ENCODE data around the gene ZNF169. TPM values are rescaled to one million over a fixed set of nuclear protein-coding genes. Genes with fewer than 3 reads are reported as not detected.

ZNF169 gene
- total RNA-seq, 1 experiment from 2014 or later: 5.0 TPM

DNA sequence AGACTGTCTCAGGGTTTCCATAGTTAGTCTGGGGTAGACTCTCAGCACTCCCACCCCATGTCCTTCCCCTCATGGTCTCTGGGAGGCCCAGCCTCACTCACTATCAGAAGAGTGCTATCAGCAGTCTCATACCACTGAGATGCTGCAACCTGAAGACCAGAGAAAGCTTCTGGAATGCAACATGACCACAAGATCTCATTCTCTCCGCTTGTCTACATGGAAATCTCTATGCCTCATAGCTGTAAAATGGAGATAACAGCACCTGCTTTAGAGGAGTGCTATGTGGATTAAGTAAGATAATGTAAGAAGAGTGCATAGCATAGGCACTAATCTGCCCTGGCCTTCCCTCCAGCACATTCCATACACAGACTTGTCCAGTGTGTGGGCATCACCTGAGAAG is 47.0 kb upstream of the ZNF169 start:
- Mint-ChIP-seq H3K4me1 (peaks cover 20% of the 10 kb centered on the region), H3K9me3 (peaks cover 10% of the 10 kb centered on the region), H3K4me3 (peak overlapping the region; percentile 4; the same call in 1 of the 2 replicates), H3K27me3 (ENCODE audit: low read depth) (no peaks in the 10 kb centered on the region), H3K27ac (no peak overlapping the region), H3K36me3 (peaks cover 6% of the 10 kb centered on the region)
- ATAC-seq: peak; percentile 6
- DNase-seq (ENCODE audit: low spot score): no peak
- ChIA-PET POLR2A (interaction anchor here (0.7 kb wide), 2 partner anchors 116 to 199 kb away, joined by 3 to 4 read pairs; no protein-coding TSS in a partner anchor), CTCF (interaction anchor here (0.7 to 3.4 kb wide), 16 partner anchors 14 to 529 kb away, joined by 3 to 156 read pairs (median 8); partner anchors contain the start of gene PTPDC1)
- TF ChIP-seq, protein P1, sequence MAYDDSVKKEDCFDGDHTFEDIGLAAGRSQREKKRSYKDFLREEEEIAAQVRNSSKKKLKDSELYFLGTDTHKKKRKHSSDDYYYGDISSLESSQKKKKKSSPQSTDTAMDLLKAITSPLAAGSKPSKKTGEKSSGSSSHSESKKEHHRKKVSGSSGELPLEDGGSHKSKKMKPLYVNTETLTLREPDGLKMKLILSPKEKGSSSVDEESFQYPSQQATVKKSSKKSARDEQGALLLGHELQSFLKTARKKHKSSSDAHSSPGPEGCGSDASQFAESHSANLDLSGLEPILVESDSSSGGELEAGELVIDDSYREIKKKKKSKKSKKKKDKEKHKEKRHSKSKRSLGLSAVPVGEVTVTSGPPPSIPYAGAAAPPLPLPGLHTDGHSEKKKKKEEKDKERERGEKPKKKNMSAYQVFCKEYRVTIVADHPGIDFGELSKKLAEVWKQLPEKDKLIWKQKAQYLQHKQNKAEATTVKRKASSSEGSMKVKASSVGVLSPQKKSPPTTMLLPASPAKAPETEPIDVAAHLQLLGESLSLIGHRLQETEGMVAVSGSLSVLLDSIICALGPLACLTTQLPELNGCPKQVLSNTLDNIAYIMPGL (CRISPR knock-in tag; IDR thresholded peaks at IDR 0.05): no peak
- no peak for TF ChIP-seq TP53 (CRISPR knock-in tag; IDR thresholded peaks at IDR 0.05)

DNA sequence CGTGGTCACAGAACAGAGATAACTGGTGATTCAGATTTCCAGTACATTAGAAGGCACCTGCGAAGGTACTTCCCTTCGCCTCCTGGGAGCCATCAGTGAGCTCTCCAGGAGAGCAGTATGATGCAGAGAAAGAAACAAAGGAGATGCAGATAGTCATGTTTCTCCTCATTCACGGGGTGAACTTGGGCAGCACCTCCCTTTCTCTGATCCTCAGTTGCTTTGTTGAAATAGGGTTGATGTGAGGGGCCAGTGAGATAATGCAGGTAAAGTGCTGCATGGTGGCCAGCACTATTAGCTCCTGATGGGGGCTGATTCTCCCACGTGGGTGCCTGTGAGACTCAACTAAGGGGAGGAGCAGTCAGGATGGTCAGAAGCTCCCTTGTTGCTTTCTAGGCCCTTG is 46.6 kb upstream of the ZNF169 start:
- no peak overlapping the region for H3K27ac Mint-ChIP-seq
- peaks cover 15% of the 10 kb centered on the region for H3K9me3 Mint-ChIP-seq
- POLR2A ChIA-PET: interaction anchor here (0.7 kb wide), 3 partner anchors 116 to 199 kb away, joined by 3 to 4 read pairs (median 3); no protein-coding TSS in a partner anchor
- no peak for DNase-seq (ENCODE audit: low spot score)
- H3K36me3 Mint-ChIP-seq: peaks cover 6% of the 10 kb centered on the region
- peak; percentile 67 for ATAC-seq
- H3K4me3 Mint-ChIP-seq: peak overlapping the region; percentile 4; the same call in 1 of the 2 replicates
- H3K27me3 Mint-ChIP-seq (ENCODE audit: low read depth): peaks cover 3% of the 10 kb centered on the region
- H3K4me1 Mint-ChIP-seq: peaks cover 20% of the 10 kb centered on the region
- CTCF ChIA-PET: interaction anchor here (0.7 to 3.4 kb wide), 20 partner anchors 14 to 531 kb away, joined by 3 to 156 read pairs (median 6); partner anchors contain the start of gene PTPDC1
- TF ChIP-seq, protein P2, sequence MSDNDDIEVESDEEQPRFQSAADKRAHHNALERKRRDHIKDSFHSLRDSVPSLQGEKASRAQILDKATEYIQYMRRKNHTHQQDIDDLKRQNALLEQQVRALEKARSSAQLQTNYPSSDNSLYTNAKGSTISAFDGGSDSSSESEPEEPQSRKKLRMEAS (CRISPR knock-in tag; IDR thresholded peaks at IDR 0.05): 0 out of 2 replicates have a peak, but pooled peaks have one; percentile 15
- TF ChIP-seq ZNF232 (CRISPR knock-in tag; IDR thresholded peaks at IDR 0.05) (no peak), JAZF1 (CRISPR knock-in tag; IDR thresholded peaks at IDR 0.05) (no peak), JUN (CRISPR knock-in tag; IDR thresholded peaks at IDR 0.05) (no peak), NR1H2 (CRISPR knock-in tag; IDR thresholded peaks at IDR 0.05) (no peak), ELF4 (CRISPR knock-in tag; IDR thresholded peaks at IDR 0.05; ENCODE audit: low read depth) (no peak), NFYB (CRISPR knock-in tag; conservative IDR thresholded peaks at IDR 0.05; ENCODE audit: low read depth) (no peak), ETV6 (CRISPR knock-in tag; IDR thresholded peaks at IDR 0.05) (no peak), ZNF423 (CRISPR knock-in tag; IDR thresholded peaks at IDR 0.05) (peak; percentile 85), SP1 (CRISPR knock-in tag; conservative IDR thresholded peaks at IDR 0.05) (no peak)
- TF ChIP-seq, protein P3, sequence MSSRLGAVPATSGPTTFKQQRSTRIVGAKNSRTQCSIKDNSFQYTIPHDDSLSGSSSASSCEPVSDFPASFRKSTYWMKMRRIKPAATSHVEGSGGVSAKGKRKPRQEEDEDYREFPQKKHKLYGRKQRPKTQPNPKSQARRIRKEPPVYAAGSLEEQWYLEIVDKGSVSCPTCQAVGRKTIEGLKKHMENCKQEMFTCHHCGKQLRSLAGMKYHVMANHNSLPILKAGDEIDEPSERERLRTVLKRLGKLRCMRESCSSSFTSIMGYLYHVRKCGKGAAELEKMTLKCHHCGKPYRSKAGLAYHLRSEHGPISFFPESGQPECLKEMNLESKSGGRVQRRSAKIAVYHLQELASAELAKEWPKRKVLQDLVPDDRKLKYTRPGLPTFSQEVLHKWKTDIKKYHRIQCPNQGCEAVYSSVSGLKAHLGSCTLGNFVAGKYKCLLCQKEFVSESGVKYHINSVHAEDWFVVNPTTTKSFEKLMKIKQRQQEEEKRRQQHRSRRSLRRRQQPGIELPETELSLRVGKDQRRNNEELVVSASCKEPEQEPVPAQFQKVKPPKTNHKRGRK (CRISPR knock-in tag; IDR thresholded peaks at IDR 0.05; ENCODE audit: borderline replicate concordance): no peak
- TF ChIP-seq, protein P4, sequence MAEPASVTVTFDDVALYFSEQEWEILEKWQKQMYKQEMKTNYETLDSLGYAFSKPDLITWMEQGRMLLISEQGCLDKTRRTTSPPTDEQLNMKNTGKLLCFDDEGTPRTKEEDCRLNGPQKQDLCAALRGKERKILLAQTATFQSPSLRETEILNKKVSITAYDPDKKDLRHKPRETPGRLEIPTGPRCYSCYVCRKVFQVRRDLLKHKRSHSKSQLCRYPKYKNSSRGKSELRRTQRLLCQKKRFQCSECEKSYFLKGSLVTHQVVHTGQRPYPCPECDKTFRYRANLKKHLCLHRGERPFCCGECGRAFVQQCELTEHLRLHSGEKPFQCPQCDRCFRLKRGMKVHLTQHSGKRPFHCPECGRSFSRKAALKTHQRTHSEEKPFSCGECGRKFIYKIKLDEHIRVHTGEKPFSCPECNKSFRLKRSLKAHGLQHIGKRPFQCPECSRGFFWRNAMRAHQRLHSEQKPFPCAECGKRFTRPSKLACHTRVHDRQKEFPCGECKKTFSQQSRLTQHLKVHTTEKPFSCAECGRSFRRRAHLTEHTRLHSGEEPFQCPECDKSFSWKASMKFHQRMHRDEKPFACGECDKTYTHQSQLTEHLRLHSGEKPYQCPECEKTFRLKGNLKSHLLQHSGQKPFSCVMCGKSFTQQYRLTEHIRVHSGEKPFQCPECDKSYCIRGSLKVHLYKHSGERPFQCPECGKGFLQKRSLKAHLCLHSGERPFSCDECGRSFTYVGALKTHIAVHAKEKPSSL (CRISPR knock-in tag; conservative IDR thresholded peaks at IDR 0.05): 0 out of 2 replicates have a peak, but pooled peaks have one; percentile 22
- TF ChIP-seq, protein P5, sequence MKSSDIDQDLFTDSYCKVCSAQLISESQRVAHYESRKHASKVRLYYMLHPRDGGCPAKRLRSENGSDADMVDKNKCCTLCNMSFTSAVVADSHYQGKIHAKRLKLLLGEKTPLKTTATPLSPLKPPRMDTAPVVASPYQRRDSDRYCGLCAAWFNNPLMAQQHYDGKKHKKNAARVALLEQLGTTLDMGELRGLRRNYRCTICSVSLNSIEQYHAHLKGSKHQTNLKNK (CRISPR knock-in tag; IDR thresholded peaks at IDR 0.05): no peak
- TF ChIP-seq, protein P6, sequence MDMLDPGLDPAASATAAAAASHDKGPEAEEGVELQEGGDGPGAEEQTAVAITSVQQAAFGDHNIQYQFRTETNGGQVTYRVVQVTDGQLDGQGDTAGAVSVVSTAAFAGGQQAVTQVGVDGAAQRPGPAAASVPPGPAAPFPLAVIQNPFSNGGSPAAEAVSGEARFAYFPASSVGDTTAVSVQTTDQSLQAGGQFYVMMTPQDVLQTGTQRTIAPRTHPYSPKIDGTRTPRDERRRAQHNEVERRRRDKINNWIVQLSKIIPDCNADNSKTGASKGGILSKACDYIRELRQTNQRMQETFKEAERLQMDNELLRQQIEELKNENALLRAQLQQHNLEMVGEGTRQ (CRISPR knock-in tag; IDR thresholded peaks at IDR 0.05): no peak
- TF ChIP-seq, protein P7, sequence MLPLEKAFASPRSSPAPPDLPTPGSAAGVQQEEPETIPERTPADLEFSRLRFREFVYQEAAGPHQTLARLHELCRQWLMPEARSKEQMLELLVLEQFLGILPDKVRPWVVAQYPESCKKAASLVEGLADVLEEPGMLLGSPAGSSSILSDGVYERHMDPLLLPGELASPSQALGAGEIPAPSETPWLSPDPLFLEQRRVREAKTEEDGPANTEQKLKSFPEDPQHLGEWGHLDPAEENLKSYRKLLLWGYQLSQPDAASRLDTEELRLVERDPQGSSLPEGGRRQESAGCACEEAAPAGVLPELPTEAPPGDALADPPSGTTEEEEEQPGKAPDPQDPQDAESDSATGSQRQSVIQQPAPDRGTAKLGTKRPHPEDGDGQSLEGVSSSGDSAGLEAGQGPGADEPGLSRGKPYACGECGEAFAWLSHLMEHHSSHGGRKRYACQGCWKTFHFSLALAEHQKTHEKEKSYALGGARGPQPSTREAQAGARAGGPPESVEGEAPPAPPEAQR (CRISPR knock-in tag; IDR thresholded peaks at IDR 0.05): 0 out of 2 replicates have a peak, but pooled peaks have one; percentile 12
- TF ChIP-seq, protein P8, sequence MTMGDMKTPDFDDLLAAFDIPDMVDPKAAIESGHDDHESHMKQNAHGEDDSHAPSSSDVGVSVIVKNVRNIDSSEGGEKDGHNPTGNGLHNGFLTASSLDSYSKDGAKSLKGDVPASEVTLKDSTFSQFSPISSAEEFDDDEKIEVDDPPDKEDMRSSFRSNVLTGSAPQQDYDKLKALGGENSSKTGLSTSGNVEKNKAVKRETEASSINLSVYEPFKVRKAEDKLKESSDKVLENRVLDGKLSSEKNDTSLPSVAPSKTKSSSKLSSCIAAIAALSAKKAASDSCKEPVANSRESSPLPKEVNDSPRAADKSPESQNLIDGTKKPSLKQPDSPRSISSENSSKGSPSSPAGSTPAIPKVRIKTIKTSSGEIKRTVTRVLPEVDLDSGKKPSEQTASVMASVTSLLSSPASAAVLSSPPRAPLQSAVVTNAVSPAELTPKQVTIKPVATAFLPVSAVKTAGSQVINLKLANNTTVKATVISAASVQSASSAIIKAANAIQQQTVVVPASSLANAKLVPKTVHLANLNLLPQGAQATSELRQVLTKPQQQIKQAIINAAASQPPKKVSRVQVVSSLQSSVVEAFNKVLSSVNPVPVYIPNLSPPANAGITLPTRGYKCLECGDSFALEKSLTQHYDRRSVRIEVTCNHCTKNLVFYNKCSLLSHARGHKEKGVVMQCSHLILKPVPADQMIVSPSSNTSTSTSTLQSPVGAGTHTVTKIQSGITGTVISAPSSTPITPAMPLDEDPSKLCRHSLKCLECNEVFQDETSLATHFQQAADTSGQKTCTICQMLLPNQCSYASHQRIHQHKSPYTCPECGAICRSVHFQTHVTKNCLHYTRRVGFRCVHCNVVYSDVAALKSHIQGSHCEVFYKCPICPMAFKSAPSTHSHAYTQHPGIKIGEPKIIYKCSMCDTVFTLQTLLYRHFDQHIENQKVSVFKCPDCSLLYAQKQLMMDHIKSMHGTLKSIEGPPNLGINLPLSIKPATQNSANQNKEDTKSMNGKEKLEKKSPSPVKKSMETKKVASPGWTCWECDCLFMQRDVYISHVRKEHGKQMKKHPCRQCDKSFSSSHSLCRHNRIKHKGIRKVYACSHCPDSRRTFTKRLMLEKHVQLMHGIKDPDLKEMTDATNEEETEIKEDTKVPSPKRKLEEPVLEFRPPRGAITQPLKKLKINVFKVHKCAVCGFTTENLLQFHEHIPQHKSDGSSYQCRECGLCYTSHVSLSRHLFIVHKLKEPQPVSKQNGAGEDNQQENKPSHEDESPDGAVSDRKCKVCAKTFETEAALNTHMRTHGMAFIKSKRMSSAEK (CRISPR knock-in tag; IDR thresholded peaks at IDR 0.05; ENCODE audit: borderline replicate concordance): 0 out of 2 replicates have a peak, but pooled peaks have one; percentile 35
- TF ChIP-seq, protein P1 (CRISPR knock-in tag; IDR thresholded peaks at IDR 0.05): no peak

Measured in WTC11 (cell line).